ENCODE data around the gene NHSL1. TPM values are rescaled to one million over a fixed set of nuclear protein-coding genes. Genes with fewer than 3 reads are reported as not detected.

The NHSL1 gene
- total and polyA plus RNA-seq, 2 of the 8 experiments (the other 6 are each of a cell fraction or from before 2014, with no cell fraction given) = 7.2 to 32.4 TPM

DNA sequence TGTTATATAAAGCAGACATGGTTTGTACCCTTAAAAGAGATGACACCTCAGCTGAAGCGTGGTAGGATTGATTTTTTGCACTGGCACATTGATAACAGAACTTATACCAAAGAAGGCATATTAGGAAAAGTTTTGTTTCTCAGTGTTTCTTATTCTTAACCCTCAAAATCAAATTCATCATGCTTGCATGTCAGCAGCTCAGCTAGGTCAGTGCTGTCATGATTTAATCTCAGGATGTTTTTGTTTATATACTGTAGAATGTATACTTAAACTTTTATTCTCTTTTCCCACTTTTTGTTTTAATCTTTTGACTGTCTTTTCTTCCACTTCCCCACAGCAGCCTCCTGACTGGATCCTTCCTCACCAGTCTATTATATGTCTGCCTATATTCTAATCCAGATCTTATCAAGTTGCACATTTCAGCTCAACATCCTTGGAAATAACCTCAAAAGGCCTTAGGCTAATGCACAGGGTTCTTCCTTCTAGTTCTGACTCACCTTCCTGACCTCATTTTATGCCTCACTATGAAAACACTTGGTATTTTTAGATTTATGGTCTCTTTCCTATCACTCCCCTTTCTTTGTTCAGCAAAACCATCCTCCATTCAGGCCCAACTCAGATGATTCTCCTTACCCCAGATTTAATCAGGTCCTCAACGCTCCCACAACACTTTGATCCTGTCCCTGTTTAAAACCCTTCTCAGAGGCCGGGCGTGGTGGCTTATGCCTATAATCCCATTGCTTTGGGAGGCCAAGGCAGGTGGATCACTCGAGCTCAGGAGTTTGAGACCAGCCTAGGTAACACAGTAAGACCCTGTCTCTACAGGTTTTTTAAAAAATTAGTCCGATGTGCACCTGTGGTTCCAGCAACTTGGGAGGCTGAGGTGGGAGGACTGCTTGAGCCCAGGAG, 88.1 kb downstream of the NHSL1 start (continued):
- TF ChIP-seq GTF2F1 (IDR thresholded peaks at IDR 0.05; ENCODE audit: borderline replicate concordance, low read depth, low read length) = no peak
- no peak for TF ChIP-seq CBX8 (IDR thresholded peaks at IDR 0.05; ENCODE audit: borderline replicate concordance, low read depth, low read length)
- no peak for TF ChIP-seq KDM4A (IDR thresholded peaks at IDR 0.05; ENCODE audit: low read depth, low read length, severe bottlenecking)
- TF ChIP-seq TEAD4 (IDR thresholded peaks at IDR 0.05; ENCODE audit: low read depth, low read length) = no peak
- no peak for TF ChIP-seq NANOG (IDR thresholded peaks at IDR 0.05; ENCODE audit: insufficient read depth, low read depth, low read length, poor library complexity, severe bottlenecking)
- no peak for TF ChIP-seq BACH1 (IDR thresholded peaks at IDR 0.05; ENCODE audit: low read length)
